ENCODE results near the gene DGCR2. TPM values are rescaled to one million over a fixed set of nuclear protein-coding genes. Genes with fewer than 3 reads are reported as not detected.

Gene DGCR2
- total and polyA plus RNA-seq, 2 experiments from 2014 or later: 18.5 to 83.0 TPM

DNA sequence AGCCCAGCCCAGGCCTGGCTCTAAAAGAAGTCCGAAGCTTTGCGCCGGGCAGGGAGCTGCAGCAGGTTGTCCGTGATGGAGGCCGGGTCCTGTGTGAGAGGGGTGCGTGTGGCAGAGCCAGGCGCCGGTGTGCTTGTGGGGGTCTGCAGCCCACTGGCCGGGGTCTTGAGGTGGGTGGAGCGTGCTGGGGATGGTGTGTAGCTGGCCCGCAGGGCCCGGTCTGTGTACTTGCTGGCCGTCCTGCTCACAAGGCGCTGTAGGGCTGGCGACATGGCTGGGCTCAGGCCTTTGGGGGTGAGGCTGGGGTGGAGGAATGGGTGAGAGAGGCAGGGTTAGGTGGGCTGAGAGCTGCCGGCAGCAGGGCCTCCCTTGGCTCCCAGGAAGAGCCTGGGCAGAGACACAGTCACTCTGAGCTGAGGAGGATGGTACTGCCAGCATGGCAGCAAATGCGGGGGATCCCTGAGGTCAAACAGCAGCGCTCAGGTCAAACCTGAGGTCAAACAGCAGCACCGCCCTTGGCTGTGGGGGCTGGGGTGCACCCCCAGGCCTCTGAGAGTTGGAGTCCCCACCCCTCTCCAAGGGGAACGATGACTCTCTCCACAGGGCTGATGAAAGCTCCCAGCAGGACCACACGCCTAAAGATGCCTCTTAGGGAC, 12.1 kb upstream of the DGCR2 start (continued):
- TF ChIP-seq, protein P1, sequence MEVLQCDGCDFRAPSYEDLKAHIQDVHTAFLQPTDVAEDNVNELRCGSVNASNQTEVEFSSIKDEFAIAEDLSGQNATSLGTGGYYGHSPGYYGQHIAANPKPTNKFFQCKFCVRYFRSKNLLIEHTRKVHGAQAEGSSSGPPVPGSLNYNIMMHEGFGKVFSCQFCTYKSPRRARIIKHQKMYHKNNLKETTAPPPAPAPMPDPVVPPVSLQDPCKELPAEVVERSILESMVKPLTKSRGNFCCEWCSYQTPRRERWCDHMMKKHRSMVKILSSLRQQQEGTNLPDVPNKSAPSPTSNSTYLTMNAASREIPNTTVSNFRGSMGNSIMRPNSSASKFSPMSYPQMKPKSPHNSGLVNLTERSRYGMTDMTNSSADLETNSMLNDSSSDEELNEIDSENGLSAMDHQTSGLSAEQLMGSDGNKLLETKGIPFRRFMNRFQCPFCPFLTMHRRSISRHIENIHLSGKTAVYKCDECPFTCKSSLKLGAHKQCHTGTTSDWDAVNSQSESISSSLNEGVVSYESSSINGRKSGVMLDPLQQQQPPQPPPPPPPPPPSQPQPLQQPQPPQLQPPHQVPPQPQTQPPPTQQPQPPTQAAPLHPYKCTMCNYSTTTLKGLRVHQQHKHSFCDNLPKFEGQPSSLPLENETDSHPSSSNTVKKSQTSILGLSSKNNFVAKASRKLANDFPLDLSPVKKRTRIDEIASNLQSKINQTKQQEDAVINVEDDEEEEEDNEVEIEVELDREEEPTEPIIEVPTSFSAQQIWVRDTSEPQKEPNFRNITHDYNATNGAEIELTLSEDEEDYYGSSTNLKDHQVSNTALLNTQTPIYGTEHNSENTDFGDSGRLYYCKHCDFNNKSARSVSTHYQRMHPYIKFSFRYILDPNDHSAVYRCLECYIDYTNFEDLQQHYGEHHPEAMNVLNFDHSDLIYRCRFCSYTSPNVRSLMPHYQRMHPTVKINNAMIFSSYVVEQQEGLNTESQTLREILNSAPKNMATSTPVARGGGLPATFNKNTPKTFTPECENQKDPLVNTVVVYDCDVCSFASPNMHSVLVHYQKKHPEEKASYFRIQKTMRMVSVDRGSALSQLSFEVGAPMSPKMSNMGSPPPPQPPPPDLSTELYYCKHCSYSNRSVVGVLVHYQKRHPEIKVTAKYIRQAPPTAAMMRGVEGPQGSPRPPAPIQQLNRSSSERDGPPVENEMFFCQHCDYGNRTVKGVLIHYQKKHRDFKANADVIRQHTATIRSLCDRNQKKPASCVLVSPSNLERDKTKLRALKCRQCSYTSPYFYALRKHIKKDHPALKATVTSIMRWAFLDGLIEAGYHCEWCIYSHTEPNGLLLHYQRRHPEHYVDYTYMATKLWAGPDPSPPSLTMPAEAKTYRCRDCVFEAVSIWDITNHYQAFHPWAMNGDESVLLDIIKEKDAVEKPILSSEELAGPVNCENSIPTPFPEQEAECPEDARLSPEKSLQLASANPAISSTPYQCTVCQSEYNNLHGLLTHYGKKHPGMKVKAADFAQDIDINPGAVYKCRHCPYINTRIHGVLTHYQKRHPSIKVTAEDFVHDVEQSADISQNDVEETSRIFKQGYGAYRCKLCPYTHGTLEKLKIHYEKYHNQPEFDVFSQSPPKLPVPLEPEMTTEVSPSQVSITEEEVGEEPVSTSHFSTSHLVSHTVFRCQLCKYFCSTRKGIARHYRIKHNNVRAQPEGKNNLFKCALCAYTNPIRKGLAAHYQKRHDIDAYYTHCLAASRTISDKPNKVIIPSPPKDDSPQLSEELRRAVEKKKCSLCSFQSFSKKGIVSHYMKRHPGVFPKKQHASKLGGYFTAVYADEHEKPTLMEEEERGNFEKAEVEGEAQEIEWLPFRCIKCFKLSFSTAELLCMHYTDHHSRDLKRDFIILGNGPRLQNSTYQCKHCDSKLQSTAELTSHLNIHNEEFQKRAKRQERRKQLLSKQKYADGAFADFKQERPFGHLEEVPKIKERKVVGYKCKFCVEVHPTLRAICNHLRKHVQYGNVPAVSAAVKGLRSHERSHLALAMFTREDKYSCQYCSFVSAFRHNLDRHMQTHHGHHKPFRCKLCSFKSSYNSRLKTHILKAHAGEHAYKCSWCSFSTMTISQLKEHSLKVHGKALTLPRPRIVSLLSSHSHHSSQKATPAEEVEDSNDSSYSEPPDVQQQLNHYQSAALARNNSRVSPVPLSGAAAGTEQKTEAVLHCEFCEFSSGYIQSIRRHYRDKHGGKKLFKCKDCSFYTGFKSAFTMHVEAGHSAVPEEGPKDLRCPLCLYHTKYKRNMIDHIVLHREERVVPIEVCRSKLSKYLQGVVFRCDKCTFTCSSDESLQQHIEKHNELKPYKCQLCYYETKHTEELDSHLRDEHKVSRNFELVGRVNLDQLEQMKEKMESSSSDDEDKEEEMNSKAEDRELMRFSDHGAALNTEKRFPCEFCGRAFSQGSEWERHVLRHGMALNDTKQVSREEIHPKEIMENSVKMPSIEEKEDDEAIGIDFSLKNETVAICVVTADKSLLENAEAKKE (CRISPR knock-in tag; IDR thresholded peaks at IDR 0.05): no peak
- TF ChIP-seq ZNF114 (CRISPR knock-in tag; IDR thresholded peaks at IDR 0.05): no peak
- TF ChIP-seq EZH2 (IDR thresholded peaks at IDR 0.05; ENCODE audit: low read depth, unreplicated experiment): no peak
- TF ChIP-seq, protein P2, sequence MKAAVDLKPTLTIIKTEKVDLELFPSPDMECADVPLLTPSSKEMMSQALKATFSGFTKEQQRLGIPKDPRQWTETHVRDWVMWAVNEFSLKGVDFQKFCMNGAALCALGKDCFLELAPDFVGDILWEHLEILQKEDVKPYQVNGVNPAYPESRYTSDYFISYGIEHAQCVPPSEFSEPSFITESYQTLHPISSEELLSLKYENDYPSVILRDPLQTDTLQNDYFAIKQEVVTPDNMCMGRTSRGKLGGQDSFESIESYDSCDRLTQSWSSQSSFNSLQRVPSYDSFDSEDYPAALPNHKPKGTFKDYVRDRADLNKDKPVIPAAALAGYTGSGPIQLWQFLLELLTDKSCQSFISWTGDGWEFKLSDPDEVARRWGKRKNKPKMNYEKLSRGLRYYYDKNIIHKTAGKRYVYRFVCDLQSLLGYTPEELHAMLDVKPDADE (IDR thresholded peaks at IDR 0.05): no peak
- no peak for TF ChIP-seq CREB1 (CRISPR knock-in tag; IDR thresholded peaks at IDR 0.05; ENCODE audit: low read depth)
- TF ChIP-seq, protein P3, sequence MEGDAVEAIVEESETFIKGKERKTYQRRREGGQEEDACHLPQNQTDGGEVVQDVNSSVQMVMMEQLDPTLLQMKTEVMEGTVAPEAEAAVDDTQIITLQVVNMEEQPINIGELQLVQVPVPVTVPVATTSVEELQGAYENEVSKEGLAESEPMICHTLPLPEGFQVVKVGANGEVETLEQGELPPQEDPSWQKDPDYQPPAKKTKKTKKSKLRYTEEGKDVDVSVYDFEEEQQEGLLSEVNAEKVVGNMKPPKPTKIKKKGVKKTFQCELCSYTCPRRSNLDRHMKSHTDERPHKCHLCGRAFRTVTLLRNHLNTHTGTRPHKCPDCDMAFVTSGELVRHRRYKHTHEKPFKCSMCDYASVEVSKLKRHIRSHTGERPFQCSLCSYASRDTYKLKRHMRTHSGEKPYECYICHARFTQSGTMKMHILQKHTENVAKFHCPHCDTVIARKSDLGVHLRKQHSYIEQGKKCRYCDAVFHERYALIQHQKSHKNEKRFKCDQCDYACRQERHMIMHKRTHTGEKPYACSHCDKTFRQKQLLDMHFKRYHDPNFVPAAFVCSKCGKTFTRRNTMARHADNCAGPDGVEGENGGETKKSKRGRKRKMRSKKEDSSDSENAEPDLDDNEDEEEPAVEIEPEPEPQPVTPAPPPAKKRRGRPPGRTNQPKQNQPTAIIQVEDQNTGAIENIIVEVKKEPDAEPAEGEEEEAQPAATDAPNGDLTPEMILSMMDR (conservative IDR thresholded peaks at IDR 0.05; ENCODE audit: low read depth in 2 of 2): no peak
- no peak for TF ChIP-seq POLR2AphosphoS5 (IDR thresholded peaks at IDR 0.05; ENCODE audit: low read depth)
- TF ChIP-seq NANOG (IDR thresholded peaks at IDR 0.05; ENCODE audit: borderline replicate concordance): no peak

Data from GM23338 (cell line).